HepG2 (cell line): Measurements from ENCODE around the gene PCNT. TPM values are rescaled to one million over a fixed set of nuclear protein-coding genes. Genes with fewer than 3 reads are reported as not detected.

Experiments used
- ATAC-seq: fragments of 200-7000 bp; cut with Tn5 transposase; 3 replicates; pipeline ENCODE4 v1.9.1; 2020; ENCODE audit warnings: mild to moderate bottlenecking, moderate library complexity
- BruUV-seq: library from RNA; stranded (reverse); fragments of 400-500 nt; replicated peaks from 2 replicates; lab custom pipeline; 2021; lab: Mats Ljungman, UMichigan
- CTCF ChIA-PET: fragments of 300-600 bp; formaldehyde crosslinking; extraction: SDS; loops from one replicate; lab custom pipeline; 2021; ENCODE audit warnings: low total read pairs, inconsistent platforms, low intra/inter-chr PET ratio; lab: Yijun Ruan, JAX
- POLR2A ChIA-PET: fragments of 350-600 bp; sonication (Branson Sonifier 250); formaldehyde crosslinking; loops from one replicate; lab custom pipeline; 2020; ENCODE audit warnings: antibody characterized with exemption, inconsistent platforms; lab: Yijun Ruan, JAX
- DNase-seq: peaks from one replicate; pipeline ENCODE4 v3.0.0-alpha.2; 2015; ENCODE audit warnings: low spot score
- FAIRE-seq: peaks from 3 replicates; lab custom pipeline; 2011; peaks lifted over from hg19 to GRCh38; lab: Jason Lieb, UNC
- H2AFZ ChIP-seq: one replicate; pipeline ENCODE4 v1.6.1; 2011; ENCODE audit warnings: low read length, inconsistent platforms
- H3K27ac ChIP-seq: fragments of 300-600 bp; 3 replicates; pipeline ENCODE4 v1.8.0; 2011; ENCODE audit warnings: mixed run types, mild to moderate bottlenecking, mixed read lengths, low read length, inconsistent platforms; ENCODE audit not compliant: insufficient read depth; ENCODE audit errors: extremely low read length
- H3K27me3 ChIP-seq, 2 experiments: fragments of 200-600 bp in 1 of 2; 2 replicates in 1 of 2; 3 replicates in 1 of 2; pipeline versions ENCODE4 v1.6.0 to v1.8.0; 2011; ENCODE audit warnings: low read length in 2 of 2, mild to moderate bottlenecking in 2 of 2, moderate library complexity in 2 of 2, inconsistent platforms in 1 of 2; ENCODE audit not compliant: insufficient read depth in 2 of 2, control insufficient read depth in 1 of 2
- H3K36me3 ChIP-seq, 2 experiments: fragments of 200-600 bp in 1 of 2; replicated peaks in 1 of 2; 2 replicates in 1 of 2; 3 replicates in 1 of 2; pipeline versions ENCODE4 v1.5.1 to v1.8.0; 2011; ENCODE audit warnings: low read length in 2 of 2, inconsistent platforms in 1 of 2; ENCODE audit not compliant: insufficient read depth in 2 of 2, control insufficient read depth in 1 of 2
- H3K4me1 ChIP-seq: 2 replicates; pipeline ENCODE4 v1.5.1; 2012; ENCODE audit warnings: low read length, inconsistent platforms; ENCODE audit not compliant: insufficient read depth
- H3K4me2 ChIP-seq: 2 replicates; pipeline ENCODE4 v1.6.0; 2011; ENCODE audit warnings: low read depth, low read length, inconsistent platforms
- H3K4me3 ChIP-seq, 3 experiments: fragments of 200-600 bp in 1 of 3; sonication (generic), shearing (Covaris generic) in 1 of 3; replicated peaks in 1 of 3; 2 replicates each; pipeline ENCODE4 v1.5.1; 2011 to 2016; ENCODE audit warnings: low read length in 3 of 3, inconsistent platforms in 2 of 3, low read depth in 2 of 3, mild to moderate bottlenecking in 2 of 3, control low read depth in 1 of 3, mixed read lengths in 1 of 3; ENCODE audit not compliant: insufficient read depth in 1 of 3
- H3K79me2 ChIP-seq: one replicate; pipeline ENCODE4 v1.6.1; 2011; ENCODE audit warnings: low read length, inconsistent platforms; ENCODE audit not compliant: insufficient read depth
- H3K9ac ChIP-seq: 2 replicates; pipeline ENCODE4 v1.6.0; 2011; ENCODE audit warnings: mild to moderate bottlenecking, low read depth, low read length, inconsistent platforms; ENCODE audit not compliant: insufficient read depth
- H3K9me3 ChIP-seq: 2 replicates; pipeline ENCODE4 v1.5.1; 2012; ENCODE audit warnings: mild to moderate bottlenecking, low read length
- H4K20me1 ChIP-seq: 2 replicates; pipeline ENCODE4 v1.6.0; 2011; ENCODE audit warnings: inconsistent platforms, mild to moderate bottlenecking, low read length, moderate library complexity; ENCODE audit not compliant: insufficient read depth
- ARNT2 ChIP-seq: sonication (generic); formaldehyde crosslinking; IDR thresholded peaks from 2 replicates; pipeline ENCODE4 v1.8.0; 2022; ENCODE audit warnings: mild to moderate bottlenecking, low read depth, missing genetic modification reagents, moderate library complexity
- CHD2 ChIP-seq: IDR thresholded peaks from 2 replicates; pipeline ENCODE4 v1.6.1; 2011; ENCODE audit warnings: low read depth, low read length, improper control_type of control experiment
- FOXM1 ChIP-seq: sonication (generic); formaldehyde crosslinking; IDR thresholded peaks from 2 replicates; pipeline ENCODE4 v1.5.0; 2020; ENCODE audit warnings: missing genetic modification reagents
- KLF15 ChIP-seq: sonication (generic); formaldehyde crosslinking; IDR thresholded peaks from 2 replicates; pipeline ENCODE4 v1.8.1; 2023; ENCODE audit warnings: borderline replicate concordance, mild to moderate bottlenecking, inconsistent platforms, missing genetic modification reagents, mixed read lengths
- MAFF ChIP-seq: IDR thresholded peaks from 2 replicates; pipeline ENCODE4 v1.6.1; 2011; ENCODE audit warnings: low read depth, low read length, improper control_type of control experiment
- PCBP2 ChIP-seq: fragments of 200-400 bp; formaldehyde crosslinking; optimal IDR thresholded peaks from 2 replicates; pipeline ENCODE3; 2018; ENCODE audit warnings: low read length, low read depth; ENCODE audit not compliant: poor library complexity, severe bottlenecking
- RELA ChIP-seq: sonication (generic); formaldehyde crosslinking; IDR thresholded peaks from 2 replicates; pipeline ENCODE4 v1.4.0; 2020; ENCODE audit warnings: missing genetic modification reagents
- SP2 ChIP-seq: sonication (generic); formaldehyde crosslinking; IDR thresholded peaks from 2 replicates; pipeline ENCODE4 v1.5.1; 2020; ENCODE audit warnings: mild to moderate bottlenecking, missing genetic modification reagents
- SRSF4 ChIP-seq: fragments of 200-400 bp; formaldehyde crosslinking; IDR thresholded peaks from one replicate; pipeline ENCODE4 v1.6.1; 2018; ENCODE audit warnings: mild to moderate bottlenecking, low read depth, low read length, moderate library complexity; ENCODE audit not compliant: poor library complexity, severe bottlenecking
- TGIF2 ChIP-seq: IDR thresholded peaks from 2 replicates; pipeline ENCODE4 v1.6.1; 2016; ENCODE audit warnings: control low read depth, missing compliant biosample characterization
- ZNF17 ChIP-seq: sonication (generic); formaldehyde crosslinking; IDR thresholded peaks from 2 replicates; pipeline ENCODE4 v1.5.0; 2020; ENCODE audit warnings: mild to moderate bottlenecking, missing genetic modification reagents
- ZNF503 ChIP-seq: sonication (generic); formaldehyde crosslinking; IDR thresholded peaks from 2 replicates; pipeline ENCODE4 v1.4.0; 2020; ENCODE audit warnings: missing genetic modification reagents
- ZNF563 ChIP-seq: sonication (generic); formaldehyde crosslinking; IDR thresholded peaks from 2 replicates; pipeline ENCODE4 v1.8.0; 2022; ENCODE audit warnings: mild to moderate bottlenecking, moderate library complexity, missing genetic modification reagents
- ZNF644 ChIP-seq: IDR thresholded peaks from 2 replicates; pipeline ENCODE4 v1.6.1; 2016; ENCODE audit warnings: low read depth
- ZNF746 ChIP-seq: sonication (generic); formaldehyde crosslinking; IDR thresholded peaks from 2 replicates; pipeline ENCODE4 v1.8.0; 2022; ENCODE audit warnings: mild to moderate bottlenecking, missing genetic modification reagents
- ZNF747 ChIP-seq: sonication (generic); formaldehyde crosslinking; IDR thresholded peaks from 2 replicates; pipeline ENCODE4 v1.8.1; 2023; ENCODE audit warnings: missing genetic modification reagents, mild to moderate bottlenecking, borderline replicate concordance
- ZNF775 ChIP-seq: sonication (generic); formaldehyde crosslinking; IDR thresholded peaks from 2 replicates; pipeline ENCODE4 v1.4.0; 2020; ENCODE audit warnings: missing genetic modification reagents, mild to moderate bottlenecking, moderate library complexity, borderline replicate concordance
- ZNF839 ChIP-seq: sonication (generic); formaldehyde crosslinking; IDR thresholded peaks from 2 replicates; pipeline ENCODE4 v1.4.0; 2020; ENCODE audit warnings: missing genetic modification reagents, mild to moderate bottlenecking, borderline replicate concordance
- WGBS: methylation state at CpG from one replicate; pipeline ENCODE4 v1.1.6; 2017; ENCODE audit warnings: low lambda C conversion rate; 5-methylcytosine and 5-hydroxymethylcytosine counted together
- in situ Hi-C: cut with HindIII; loops from 2 replicates; pipeline ENCODE4 v1.10.0; 2017; ENCODE audit warnings: low pct_unique_long_range_greater_than_20kb; ENCODE audit not compliant: extremely low pct_ligation_motif_present
- intact Hi-C: fragments of 100-400 bp; cut with micrococcal nuclease; formaldehyde crosslinking; loops from one replicate; pipeline ENCODE4 v1.10.0; 2022; ENCODE audit not compliant: unreplicated experiment
- polyA plus RNA-seq, 8 experiments: library from polyadenylated mRNA; depleted of rRNA in 3 of 8; stranded (reverse) in 7 of 8; unstranded in 1 of 8; fragments of >200 nt; fragmentation: Illumina TruSeq in 4 of 8; extraction: Trizol in 4 of 8; gene quantifications; 2 replicates each; pipeline versions ENCODE4 v1.2.1 to v1.2.3, GENCODE V29; 2011 to 2016; ENCODE audit warnings: low read depth in 4 of 8, missing spikeins in 1 of 8, mixed read lengths in 1 of 8; ENCODE audit not compliant: insufficient read depth in 1 of 8
- total RNA-seq, 5 experiments: library from RNA; depleted of rRNA; stranded (reverse); fragments of >200 nt; fragmentation: Illumina TruSeq; extraction: Trizol; gene quantifications; 2 replicates each; pipeline ENCODE4 v1.2.3, GENCODE V29; 2016; ENCODE audit warnings: low read depth in 1 of 5
- TF ChIP-seq, protein P1 (sequence below): IDR thresholded peaks from 2 replicates; pipeline ENCODE4 v1.6.1; 2016; ENCODE audit warnings: missing genetic modification reagents, missing compliant biosample characterization
- TF ChIP-seq, protein P2 (sequence below): sonication (generic); formaldehyde crosslinking; IDR thresholded peaks from 2 replicates; pipeline ENCODE4 v1.4.0; 2020; ENCODE audit warnings: missing genetic modification reagents

Gene PCNT
- total and polyA plus RNA-seq, 2 of the 13 experiments (the other 11 are each of a cell fraction or from before 2014, with no cell fraction given), result 5.6 to 12.4 TPM

DNA sequence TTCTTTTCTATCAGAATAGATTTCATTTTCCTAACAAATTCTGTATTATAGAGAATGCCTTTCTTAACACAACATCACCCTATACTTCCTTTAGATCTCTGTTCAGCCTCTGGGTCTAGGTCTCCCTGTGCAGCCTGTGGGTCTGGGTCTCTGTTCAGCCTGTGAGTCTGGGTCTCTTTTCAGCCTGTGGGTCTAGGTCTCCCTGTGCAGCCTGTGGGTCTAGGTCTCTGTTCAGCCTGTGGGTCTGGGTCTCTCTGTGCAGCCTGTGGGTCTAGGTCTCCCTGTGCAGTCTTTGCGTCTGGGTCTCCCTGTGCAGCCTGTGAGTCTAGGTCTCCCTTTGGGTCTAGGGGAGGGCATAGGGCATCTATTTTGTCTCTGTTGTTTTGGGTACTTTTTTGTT lies 75.2 kb downstream of the PCNT start:
- H3K4me3 ChIP-seq, result no peak overlapping the region
- CTCF ChIA-PET, result no interaction called here
- DNase-seq (no peak), FAIRE-seq (no peak), ATAC-seq (no peak)
- TF ChIP-seq FOXM1 (no peak), ZNF839 (CRISPR knock-in tag) (no peak), ZNF775 (CRISPR knock-in tag) (no peak), PCBP2 (no peak), ZNF503 (no peak), KLF15 (CRISPR knock-in tag) (no peak), ZNF563 (CRISPR knock-in tag) (no peak), SP2 (no peak), ZNF746 (CRISPR knock-in tag) (no peak), ZNF17 (CRISPR knock-in tag) (no peak), TGIF2 (no peak), SRSF4 (no peak), MAFF (no peak), CHD2 (no peak), ZNF644 (CRISPR knock-in tag) (no peak), ARNT2 (CRISPR knock-in tag) (no peak), RELA (CRISPR knock-in tag) (no peak), ZNF747 (CRISPR knock-in tag) (no peak)
- TF ChIP-seq, protein P1, sequence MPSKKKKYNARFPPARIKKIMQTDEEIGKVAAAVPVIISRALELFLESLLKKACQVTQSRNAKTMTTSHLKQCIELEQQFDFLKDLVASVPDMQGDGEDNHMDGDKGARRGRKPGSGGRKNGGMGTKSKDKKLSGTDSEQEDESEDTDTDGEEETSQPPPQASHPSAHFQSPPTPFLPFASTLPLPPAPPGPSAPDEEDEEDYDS, result no peak
- TF ChIP-seq, protein P2, sequence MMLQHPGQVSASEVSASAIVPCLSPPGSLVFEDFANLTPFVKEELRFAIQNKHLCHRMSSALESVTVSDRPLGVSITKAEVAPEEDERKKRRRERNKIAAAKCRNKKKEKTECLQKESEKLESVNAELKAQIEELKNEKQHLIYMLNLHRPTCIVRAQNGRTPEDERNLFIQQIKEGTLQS (CRISPR knock-in tag), result no peak
- no peak overlapping the region for H3K27ac ChIP-seq
- BruUV-seq, result no TSS peak
- POLR2A ChIA-PET, result no interaction called here
- H3K4me1 ChIP-seq, result peaks cover 9% of the 10 kb centered on the region
- intact Hi-C loops (no loop called here), in situ Hi-C loops (no loop called here)
- no peaks in the 10 kb centered on the region for H3K27me3 ChIP-seq
- no peaks in the 10 kb centered on the region for H3K79me2 ChIP-seq
- no peak overlapping the region for H3K4me2 ChIP-seq
- H4K20me1 ChIP-seq, result no peaks in the 10 kb centered on the region
- H3K9ac ChIP-seq, result no peak overlapping the region
- no peak overlapping the region for H2AFZ ChIP-seq
- H3K9me3 ChIP-seq, result no peaks in the 10 kb centered on the region
- peaks cover 17 to 45% of the 10 kb centered on the region in 2 experiments; a peak in 4 of 5 replicates for H3K36me3 ChIP-seq
- 100% methylated on average over 1 of the region's 1 CpG for WGBS
